ENCODE measurements around the gene C1orf35. TPM values are rescaled to one million over a fixed set of nuclear protein-coding genes. Genes with fewer than 3 reads are reported as not detected.

C1orf35 gene
- total RNA-seq, 4 donors from 2014 or later: 8.5 to 21.3 (median 18.1) TPM

- DNase-seq: no peak
- TF ChIP-seq POLR2A (IDR thresholded peaks at IDR 0.05): no peak
- TF ChIP-seq, protein P1, sequence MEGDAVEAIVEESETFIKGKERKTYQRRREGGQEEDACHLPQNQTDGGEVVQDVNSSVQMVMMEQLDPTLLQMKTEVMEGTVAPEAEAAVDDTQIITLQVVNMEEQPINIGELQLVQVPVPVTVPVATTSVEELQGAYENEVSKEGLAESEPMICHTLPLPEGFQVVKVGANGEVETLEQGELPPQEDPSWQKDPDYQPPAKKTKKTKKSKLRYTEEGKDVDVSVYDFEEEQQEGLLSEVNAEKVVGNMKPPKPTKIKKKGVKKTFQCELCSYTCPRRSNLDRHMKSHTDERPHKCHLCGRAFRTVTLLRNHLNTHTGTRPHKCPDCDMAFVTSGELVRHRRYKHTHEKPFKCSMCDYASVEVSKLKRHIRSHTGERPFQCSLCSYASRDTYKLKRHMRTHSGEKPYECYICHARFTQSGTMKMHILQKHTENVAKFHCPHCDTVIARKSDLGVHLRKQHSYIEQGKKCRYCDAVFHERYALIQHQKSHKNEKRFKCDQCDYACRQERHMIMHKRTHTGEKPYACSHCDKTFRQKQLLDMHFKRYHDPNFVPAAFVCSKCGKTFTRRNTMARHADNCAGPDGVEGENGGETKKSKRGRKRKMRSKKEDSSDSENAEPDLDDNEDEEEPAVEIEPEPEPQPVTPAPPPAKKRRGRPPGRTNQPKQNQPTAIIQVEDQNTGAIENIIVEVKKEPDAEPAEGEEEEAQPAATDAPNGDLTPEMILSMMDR (IDR thresholded peaks at IDR 0.05): no peak
- intact Hi-C loops (cut with DNase I): loop anchor here (5.0 kb wide), 1 partner anchor 333 kb away; no protein-coding TSS in a partner anchor
- Histone ChIP-seq H3K4me1 (peaks cover 0 to 6% (median 1%) of the 10 kb centered on the region in 3 donors), H3K27me3 (peaks cover 0 to 28% (median 0%) of the 10 kb centered on the region in 4 donors), H3K36me3 (no peaks in the 10 kb centered on the region), H3K27ac (no peak overlapping the region), H3K9me3 (no peaks in the 10 kb centered on the region), H3K4me3 (no peak overlapping the region)
- 38 to 56% methylated on average over 10 to 12 of the region's 18 CpGs for WGBS, 2 donors
These were observed 28.0 kb downstream of the C1orf35 start for GRCh38 chr1:228074954-228075730.

DNA sequence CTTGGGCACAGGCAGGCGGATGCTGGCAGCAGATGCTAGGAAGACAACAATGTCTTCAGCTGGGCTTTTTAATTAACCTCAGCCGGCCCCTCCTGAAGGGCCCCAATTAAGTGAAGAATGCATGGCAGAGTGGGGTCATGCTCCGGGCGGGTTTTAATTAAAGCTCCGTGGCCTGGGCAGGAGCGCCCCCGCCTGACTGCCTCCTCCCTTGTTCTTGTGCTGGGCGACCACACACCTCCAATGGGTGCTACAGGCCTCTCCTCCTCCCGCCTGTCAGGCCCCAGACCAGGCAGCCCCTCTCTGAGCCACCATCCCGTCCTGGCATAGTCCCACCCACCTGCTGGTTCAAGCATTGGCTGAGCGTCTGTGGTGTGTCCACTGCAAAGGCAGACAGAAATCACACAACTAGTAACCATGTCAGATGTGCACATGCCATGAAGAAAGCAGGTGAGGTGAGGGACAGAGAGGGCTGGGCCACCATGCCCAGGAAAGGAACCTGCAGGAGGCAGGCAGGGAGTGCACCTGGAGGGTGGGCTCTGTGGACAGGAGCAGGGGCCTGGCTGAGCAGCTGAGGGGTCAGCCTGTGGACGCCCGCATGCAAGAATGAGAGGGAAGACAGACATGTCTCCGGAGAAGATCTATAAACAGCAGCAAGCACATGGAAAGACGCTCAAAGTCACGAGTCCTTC, 29.1 kb downstream of the C1orf35 start:
- H3K27ac ChIP-seq: no peak overlapping the region
- WGBS, 2 donors: 27 to 47% methylated on average over 6 to 10 of the region's 16 CpGs
- H3K4me3 ChIP-seq: no peak overlapping the region
- H3K4me1 ChIP-seq: no peaks in the 10 kb centered on the region
- peaks cover 0 to 37% (median 0%) of the 10 kb centered on the region in 4 donors for H3K27me3 ChIP-seq
- intact Hi-C loops (cut with DNase I): loop anchor here (5.0 kb wide), 1 partner anchor 332 kb away; no protein-coding TSS in a partner anchor
- no peaks in the 10 kb centered on the region for H3K36me3 ChIP-seq
- H3K9me3 ChIP-seq: no peaks in the 10 kb centered on the region
- TF ChIP-seq POLR2A (IDR thresholded peaks at IDR 0.05): no peak
- TF ChIP-seq, protein P1 (IDR thresholded peaks at IDR 0.05): peak in 3 of 6 experiments; percentile 6 to 44 (median 18)
- DNase-seq: no peak

DNA sequence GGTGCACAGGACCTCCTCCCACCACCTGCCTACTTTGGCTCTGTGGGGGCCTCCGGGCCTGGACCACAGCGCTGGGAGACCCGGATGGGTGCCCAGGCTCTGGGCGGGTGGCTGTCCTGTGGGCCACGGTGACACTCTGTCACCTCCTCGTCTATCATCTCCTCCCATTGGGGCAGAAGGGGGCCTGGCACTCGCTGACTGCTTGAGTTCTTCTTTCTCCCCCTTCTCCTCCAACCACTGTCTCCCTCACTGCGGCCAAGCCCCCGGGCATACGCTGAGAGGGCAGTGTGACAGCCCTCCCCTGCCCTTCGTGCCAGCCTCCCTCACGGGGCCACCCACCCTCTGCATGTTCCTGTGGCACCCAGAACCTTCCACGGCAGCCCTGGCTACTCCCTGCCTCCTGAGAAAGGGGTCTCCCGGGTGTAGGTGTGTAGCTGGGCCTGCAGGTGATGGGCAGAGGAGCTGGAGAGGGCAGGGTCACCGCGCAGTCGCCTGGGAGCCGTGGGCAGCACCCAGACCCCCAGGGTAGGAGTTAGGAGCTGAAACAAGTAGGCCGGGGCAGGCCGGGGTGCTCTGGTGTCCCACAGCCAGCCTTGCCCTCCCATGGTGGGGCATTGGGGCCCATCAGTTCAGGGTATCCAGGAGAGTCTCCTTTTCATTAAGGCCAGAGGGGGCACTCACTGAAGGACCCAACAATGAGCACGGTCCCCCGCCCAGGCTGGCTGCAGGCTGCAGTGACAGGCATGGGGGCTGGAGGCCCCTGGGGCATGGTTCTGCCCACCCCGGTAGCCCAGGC, 29.9 kb downstream of the C1orf35 start:
- DNase-seq: no peak
- intact Hi-C loops (cut with DNase I): loop anchor here (5.0 kb wide), 1 partner anchor 331 kb away; no protein-coding TSS in a partner anchor

DNA sequence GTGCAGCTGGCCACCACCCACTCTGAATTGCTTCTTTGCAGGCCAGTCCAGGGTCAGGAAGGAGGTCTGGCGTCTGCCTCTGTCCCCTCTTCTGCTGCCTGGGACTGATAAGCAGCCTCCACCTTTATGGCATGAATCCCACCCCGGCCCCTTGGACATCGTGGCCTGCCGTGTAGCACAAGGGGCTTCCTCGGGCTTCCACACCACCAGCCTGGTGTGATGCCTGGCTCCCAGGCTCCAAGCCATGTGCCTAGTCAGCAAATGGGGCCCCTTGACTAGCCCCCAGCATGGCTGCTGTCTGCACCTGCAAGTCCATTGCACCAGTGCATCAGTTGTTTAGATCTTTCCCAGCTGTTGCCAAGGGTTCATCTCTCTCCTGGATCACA, 30.5 kb downstream of the C1orf35 start:
- no peaks in the 10 kb centered on the region for H3K9me3 ChIP-seq
- TF ChIP-seq, protein P1 (IDR thresholded peaks at IDR 0.05): no peak
- TF ChIP-seq POLR2A (IDR thresholded peaks at IDR 0.05): no peak
- peaks cover 0 to 50% (median 0%) of the 10 kb centered on the region in 4 donors for H3K27me3 ChIP-seq
- no peaks in the 10 kb centered on the region for H3K4me1 ChIP-seq
- H3K27ac ChIP-seq: no peak overlapping the region
- WGBS, 2 donors: 60% methylated on average over 1 of the region's 5 CpGs; no CpG with 5 or more reads in 1 of the 2 donors
- intact Hi-C loops (cut with DNase I): loop anchor here (5.0 kb wide), 1 partner anchor 330 kb away; no protein-coding TSS in a partner anchor
- H3K4me3 ChIP-seq: no peak overlapping the region
- no peak for DNase-seq
- H3K36me3 ChIP-seq: no peaks in the 10 kb centered on the region

More for the DNA sequence above, 29.9 kb downstream of the C1orf35 start:
- WGBS, 2 donors: 52 to 63% methylated on average over 11 to 13 of the region's 23 CpGs
- Histone ChIP-seq H3K27ac (no peak overlapping the region), H3K36me3 (no peaks in the 10 kb centered on the region), H3K4me3 (no peak overlapping the region), H3K4me1 (no peaks in the 10 kb centered on the region), H3K27me3 (peaks cover 0 to 44% (median 0%) of the 10 kb centered on the region in 4 donors), H3K9me3 (no peaks in the 10 kb centered on the region)
- no peak for TF ChIP-seq POLR2A (IDR thresholded peaks at IDR 0.05)
